HEK293 (cell line): Measurements from ENCODE around the gene MS4A7.

Source experiments
- CTCF ChIA-PET: fragments of 350-600 bp; formaldehyde crosslinking; extraction: SDS; loops from one replicate; lab custom pipeline; 2021; ENCODE audit warnings: antibody characterized with exemption; lab: Yijun Ruan, JAX
- POLR2A ChIA-PET: fragments of 300-600 bp; formaldehyde crosslinking; extraction: SDS; loops from one replicate; lab custom pipeline; 2020; ENCODE audit warnings: antibody characterized with exemption, inconsistent platforms; lab: Yijun Ruan, JAX
- H3K27ac ChIP-seq: fragments of 200-500 bp; sonication (Bioruptor generic); 2 replicates; pipeline ENCODE4 v1.5.1; 2014; ENCODE audit warnings: low read depth, low read length, control low read depth, inconsistent platforms; ENCODE audit errors: extremely low read depth
- H3K36me3 ChIP-seq, 2 experiments: fragments of 200-500 bp in 1 of 2; sonication (Bioruptor generic) in 1 of 2; 1 replicate in 1 of 2; 2 replicates in 1 of 2; pipeline ENCODE4 v1.5.1; 2014 to 2017; ENCODE audit warnings: inconsistent platforms in 2 of 2, low read length in 2 of 2; ENCODE audit not compliant: control insufficient read depth in 2 of 2, insufficient read depth in 1 of 2
- H3K4me1 ChIP-seq: fragments of 200-500 bp; sonication (Bioruptor generic); 2 replicates; pipeline ENCODE4 v1.5.1; 2014; ENCODE audit warnings: mild to moderate bottlenecking, low read length, inconsistent platforms; ENCODE audit not compliant: control insufficient read depth, insufficient read depth
- H3K4me3 ChIP-seq: 2 replicates; pipeline ENCODE4 v1.5.1; 2011; ENCODE audit warnings: low read depth, mild to moderate bottlenecking, control low read depth, low read length, moderate library complexity
- H3K9me3 ChIP-seq: fragments of 200-500 bp; sonication (Bioruptor generic); 2 replicates; pipeline ENCODE4 v1.5.1; 2014; ENCODE audit warnings: low read depth, low read length, inconsistent platforms; ENCODE audit not compliant: control insufficient read depth, insufficient read depth
- BCL11B ChIP-seq: fragments of 450-650 bp; formaldehyde crosslinking; IDR thresholded peaks from 2 replicates; pipeline ENCODE4 v1.5.1; 2016; ENCODE audit warnings: low read depth, missing biosample characterization, missing genetic modification characterization
- HIC1 ChIP-seq: fragments of 450-650 bp; formaldehyde crosslinking; IDR thresholded peaks from 2 replicates; pipeline ENCODE4 v1.5.1; 2016; ENCODE audit warnings: missing biosample characterization, missing genetic modification characterization
- KLF9 ChIP-seq: fragments of 450-650 bp; formaldehyde crosslinking; IDR thresholded peaks from 2 replicates; pipeline ENCODE4 v1.5.1; 2016; ENCODE audit warnings: missing biosample characterization, missing genetic modification characterization, low read depth
- MYNN ChIP-seq: fragments of 450-650 bp; formaldehyde crosslinking; IDR thresholded peaks from 2 replicates; pipeline ENCODE4 v1.5.1; 2016; ENCODE audit warnings: missing biosample characterization, missing genetic modification characterization, borderline replicate concordance
- ZBTB10 ChIP-seq: fragments of 450-650 bp; formaldehyde crosslinking; IDR thresholded peaks from 2 replicates; pipeline ENCODE4 v1.5.1; 2016; ENCODE audit warnings: missing biosample characterization, missing genetic modification characterization
- ZNF223 ChIP-seq: fragments of 450-650 bp; formaldehyde crosslinking; IDR thresholded peaks from 2 replicates; pipeline ENCODE4 v1.5.1; 2016; ENCODE audit warnings: missing biosample characterization, missing genetic modification characterization
- ZNF24 ChIP-seq: fragments of 450-650 bp; formaldehyde crosslinking; IDR thresholded peaks from 2 replicates; pipeline ENCODE4 v1.5.1; 2016; ENCODE audit warnings: missing biosample characterization, missing genetic modification characterization
- ZNF394 ChIP-seq: fragments of 450-650 bp; formaldehyde crosslinking; IDR thresholded peaks from 2 replicates; pipeline ENCODE4 v1.5.1; 2016; ENCODE audit warnings: missing biosample characterization, missing genetic modification characterization, mild to moderate bottlenecking, moderate library complexity, borderline replicate concordance
- ZNF791 ChIP-seq: fragments of 450-650 bp; formaldehyde crosslinking; IDR thresholded peaks from 2 replicates; pipeline ENCODE4 v1.5.1; 2016; ENCODE audit warnings: missing biosample characterization, missing genetic modification characterization
- ZNF792 ChIP-seq: fragments of 450-650 bp; formaldehyde crosslinking; IDR thresholded peaks from 2 replicates; pipeline ENCODE4 v1.5.1; 2016; ENCODE audit warnings: missing biosample characterization, missing genetic modification characterization
- ZSCAN18 ChIP-seq: fragments of 450-650 bp; formaldehyde crosslinking; IDR thresholded peaks from 2 replicates; pipeline ENCODE4 v1.5.1; 2016; ENCODE audit warnings: missing biosample characterization, missing genetic modification characterization
- ZSCAN23 ChIP-seq: fragments of 450-650 bp; formaldehyde crosslinking; IDR thresholded peaks from 2 replicates; pipeline ENCODE4 v1.5.1; 2016; ENCODE audit warnings: missing biosample characterization, missing genetic modification characterization
- ZSCAN30 ChIP-seq: fragments of 450-650 bp; IDR thresholded peaks from 2 replicates; pipeline ENCODE4 v1.5.1; 2018; ENCODE audit warnings: missing biosample characterization, mild to moderate bottlenecking, missing genetic modification characterization, moderate library complexity
- TF ChIP-seq, protein P1 (sequence below): fragments of 450-650 bp; formaldehyde crosslinking; IDR thresholded peaks from 2 replicates; pipeline ENCODE4 v1.5.1; 2016; ENCODE audit warnings: missing biosample characterization, missing genetic modification characterization
- TF ChIP-seq, protein P2 (sequence below): fragments of 450-650 bp; formaldehyde crosslinking; IDR thresholded peaks from 2 replicates; pipeline ENCODE4 v1.5.1; 2016; ENCODE audit warnings: missing biosample characterization, missing genetic modification characterization

The MS4A7 gene

GRCh38 chr11:60389279-60389910 is 11.1 kb downstream of the MS4A7 start (continued):
- TF ChIP-seq, protein P1, sequence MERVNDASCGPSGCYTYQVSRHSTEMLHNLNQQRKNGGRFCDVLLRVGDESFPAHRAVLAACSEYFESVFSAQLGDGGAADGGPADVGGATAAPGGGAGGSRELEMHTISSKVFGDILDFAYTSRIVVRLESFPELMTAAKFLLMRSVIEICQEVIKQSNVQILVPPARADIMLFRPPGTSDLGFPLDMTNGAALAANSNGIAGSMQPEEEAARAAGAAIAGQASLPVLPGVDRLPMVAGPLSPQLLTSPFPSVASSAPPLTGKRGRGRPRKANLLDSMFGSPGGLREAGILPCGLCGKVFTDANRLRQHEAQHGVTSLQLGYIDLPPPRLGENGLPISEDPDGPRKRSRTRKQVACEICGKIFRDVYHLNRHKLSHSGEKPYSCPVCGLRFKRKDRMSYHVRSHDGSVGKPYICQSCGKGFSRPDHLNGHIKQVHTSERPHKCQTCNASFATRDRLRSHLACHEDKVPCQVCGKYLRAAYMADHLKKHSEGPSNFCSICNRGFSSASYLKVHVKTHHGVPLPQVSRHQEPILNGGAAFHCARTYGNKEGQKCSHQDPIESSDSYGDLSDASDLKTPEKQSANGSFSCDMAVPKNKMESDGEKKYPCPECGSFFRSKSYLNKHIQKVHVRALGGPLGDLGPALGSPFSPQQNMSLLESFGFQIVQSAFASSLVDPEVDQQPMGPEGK (tag by site-specific recombination), result no peak
- no peak for TF ChIP-seq ZNF394
- TF ChIP-seq KLF9 (tag by site-specific recombination), result no peak
- TF ChIP-seq ZNF223, result no peak
- no peak for TF ChIP-seq ZBTB10 (tag by site-specific recombination)
- TF ChIP-seq, all 188 proteins: peak for 0

GRCh38 chr11:60390419-60390818 is 12.1 kb downstream of the MS4A7 start:
- TF ChIP-seq ZNF791 (tag by site-specific recombination) (no peak), ZNF792 (tag by site-specific recombination) (no peak), BCL11B (tag by site-specific recombination) (no peak), ZSCAN30 (tag by site-specific recombination) (no peak), ZSCAN18 (no peak), ZSCAN23 (tag by site-specific recombination) (no peak), MYNN (tag by site-specific recombination) (no peak), HIC1 (no peak), ZNF24 (tag by site-specific recombination) (no peak)
- TF ChIP-seq, protein P2, sequence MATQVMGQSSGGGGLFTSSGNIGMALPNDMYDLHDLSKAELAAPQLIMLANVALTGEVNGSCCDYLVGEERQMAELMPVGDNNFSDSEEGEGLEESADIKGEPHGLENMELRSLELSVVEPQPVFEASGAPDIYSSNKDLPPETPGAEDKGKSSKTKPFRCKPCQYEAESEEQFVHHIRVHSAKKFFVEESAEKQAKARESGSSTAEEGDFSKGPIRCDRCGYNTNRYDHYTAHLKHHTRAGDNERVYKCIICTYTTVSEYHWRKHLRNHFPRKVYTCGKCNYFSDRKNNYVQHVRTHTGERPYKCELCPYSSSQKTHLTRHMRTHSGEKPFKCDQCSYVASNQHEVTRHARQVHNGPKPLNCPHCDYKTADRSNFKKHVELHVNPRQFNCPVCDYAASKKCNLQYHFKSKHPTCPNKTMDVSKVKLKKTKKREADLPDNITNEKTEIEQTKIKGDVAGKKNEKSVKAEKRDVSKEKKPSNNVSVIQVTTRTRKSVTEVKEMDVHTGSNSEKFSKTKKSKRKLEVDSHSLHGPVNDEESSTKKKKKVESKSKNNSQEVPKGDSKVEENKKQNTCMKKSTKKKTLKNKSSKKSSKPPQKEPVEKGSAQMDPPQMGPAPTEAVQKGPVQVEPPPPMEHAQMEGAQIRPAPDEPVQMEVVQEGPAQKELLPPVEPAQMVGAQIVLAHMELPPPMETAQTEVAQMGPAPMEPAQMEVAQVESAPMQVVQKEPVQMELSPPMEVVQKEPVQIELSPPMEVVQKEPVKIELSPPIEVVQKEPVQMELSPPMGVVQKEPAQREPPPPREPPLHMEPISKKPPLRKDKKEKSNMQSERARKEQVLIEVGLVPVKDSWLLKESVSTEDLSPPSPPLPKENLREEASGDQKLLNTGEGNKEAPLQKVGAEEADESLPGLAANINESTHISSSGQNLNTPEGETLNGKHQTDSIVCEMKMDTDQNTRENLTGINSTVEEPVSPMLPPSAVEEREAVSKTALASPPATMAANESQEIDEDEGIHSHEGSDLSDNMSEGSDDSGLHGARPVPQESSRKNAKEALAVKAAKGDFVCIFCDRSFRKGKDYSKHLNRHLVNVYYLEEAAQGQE, result no peak
- POLR2A ChIA-PET, result no interaction called here
- Histone ChIP-seq H3K4me1 (no peaks in the 10 kb centered on the region), H3K9me3 (no peaks in the 10 kb centered on the region), H3K4me3 (no peak overlapping the region), H3K36me3 (no peaks in the 10 kb centered on the region), H3K27ac (no peak overlapping the region)
- CTCF ChIA-PET, result no interaction called here
